DOHH2 (cell line): ENCODE data around the gene SAT1.

ENCODE experiments used
- CTCF ChIP-seq: fragments of 200-600 bp; sonication (generic); IDR thresholded peaks from one replicate; pipeline ENCODE4 v1.5.1; 2014; ENCODE audit warnings: antibody characterized with exemption, mild to moderate bottlenecking, low read depth, low read length; ENCODE audit not compliant: poor library complexity, severe bottlenecking
- EZH2phosphoT487 ChIP-seq: fragments of 200-600 bp; sonication (generic); IDR thresholded peaks from 2 replicates; pipeline ENCODE4 v1.6.1; 2017; ENCODE audit warnings: borderline replicate concordance, mild to moderate bottlenecking, antibody characterized with exemption, low read length, moderate library complexity, mixed read lengths

GRCh38 chrX:23822397-23822796 lies 39.4 kb downstream of the SAT1 start:
- TF ChIP-seq CTCF (no peak), EZH2phosphoT487 (no peak)
